Measurements from ENCODE around the gene MEMO1.

DNA sequence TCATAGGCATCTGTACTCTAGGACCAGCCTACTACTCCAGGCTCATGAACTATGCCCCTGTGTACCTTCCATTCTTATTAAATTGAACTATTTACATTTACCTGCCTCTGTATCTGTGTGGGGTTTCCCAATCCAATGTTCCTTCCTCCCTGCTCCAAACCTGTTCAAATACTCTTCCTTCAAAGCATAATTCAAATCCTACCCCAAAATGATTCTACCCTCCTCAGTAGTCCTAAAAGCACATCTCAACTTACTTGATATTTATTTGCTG lies 3.8 kb downstream of the MEMO1 start:
- no peak for TF ChIP-seq POLR2A (IDR thresholded peaks at IDR 0.05)
- TF ChIP-seq, protein P1, sequence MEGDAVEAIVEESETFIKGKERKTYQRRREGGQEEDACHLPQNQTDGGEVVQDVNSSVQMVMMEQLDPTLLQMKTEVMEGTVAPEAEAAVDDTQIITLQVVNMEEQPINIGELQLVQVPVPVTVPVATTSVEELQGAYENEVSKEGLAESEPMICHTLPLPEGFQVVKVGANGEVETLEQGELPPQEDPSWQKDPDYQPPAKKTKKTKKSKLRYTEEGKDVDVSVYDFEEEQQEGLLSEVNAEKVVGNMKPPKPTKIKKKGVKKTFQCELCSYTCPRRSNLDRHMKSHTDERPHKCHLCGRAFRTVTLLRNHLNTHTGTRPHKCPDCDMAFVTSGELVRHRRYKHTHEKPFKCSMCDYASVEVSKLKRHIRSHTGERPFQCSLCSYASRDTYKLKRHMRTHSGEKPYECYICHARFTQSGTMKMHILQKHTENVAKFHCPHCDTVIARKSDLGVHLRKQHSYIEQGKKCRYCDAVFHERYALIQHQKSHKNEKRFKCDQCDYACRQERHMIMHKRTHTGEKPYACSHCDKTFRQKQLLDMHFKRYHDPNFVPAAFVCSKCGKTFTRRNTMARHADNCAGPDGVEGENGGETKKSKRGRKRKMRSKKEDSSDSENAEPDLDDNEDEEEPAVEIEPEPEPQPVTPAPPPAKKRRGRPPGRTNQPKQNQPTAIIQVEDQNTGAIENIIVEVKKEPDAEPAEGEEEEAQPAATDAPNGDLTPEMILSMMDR (IDR thresholded peaks at IDR 0.05) = no peak
